ENCODE results near the gene LPXN.

Gene LPXN

GRCh38 chr11:58524232-58525036 lies 51.2 kb downstream of the LPXN start:
- DNase-seq (ENCODE audit: low read depth), result peak; percentile 13

GRCh38 chr11:58513747-58514367 lies 61.8 kb downstream of the LPXN start:
- no peak for DNase-seq (ENCODE audit: low read depth)

- DNase-seq (ENCODE audit: low read depth), result no peak
These were observed 64.0 kb downstream of the LPXN start for GRCh38 chr11:58511636-58512035.

DNA sequence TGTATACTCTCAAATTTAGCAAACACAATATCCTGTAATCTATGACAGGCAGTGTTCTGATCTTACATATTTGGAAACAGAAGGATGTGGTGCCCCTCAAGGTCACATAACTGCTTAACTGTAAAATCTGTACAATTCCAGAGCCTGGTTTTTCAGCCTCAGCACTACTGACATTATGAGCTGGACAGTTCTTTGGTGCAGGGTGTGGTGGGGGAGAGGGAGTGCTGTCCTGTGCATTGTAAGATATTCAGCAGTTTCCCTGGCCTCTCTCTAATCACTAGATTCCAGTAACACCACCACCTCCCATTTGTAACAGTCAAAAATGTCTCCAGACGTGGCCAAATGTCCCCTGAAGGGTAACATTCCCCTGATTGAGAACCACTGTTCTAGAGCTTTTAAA lies 65.9 kb downstream of the LPXN start:
- DNase-seq (ENCODE audit: low read depth), result no peak

- no peak for DNase-seq (ENCODE audit: low read depth)
These were observed 66.8 kb downstream of the LPXN start for GRCh38 chr11:58508814-58509213.

DNA sequence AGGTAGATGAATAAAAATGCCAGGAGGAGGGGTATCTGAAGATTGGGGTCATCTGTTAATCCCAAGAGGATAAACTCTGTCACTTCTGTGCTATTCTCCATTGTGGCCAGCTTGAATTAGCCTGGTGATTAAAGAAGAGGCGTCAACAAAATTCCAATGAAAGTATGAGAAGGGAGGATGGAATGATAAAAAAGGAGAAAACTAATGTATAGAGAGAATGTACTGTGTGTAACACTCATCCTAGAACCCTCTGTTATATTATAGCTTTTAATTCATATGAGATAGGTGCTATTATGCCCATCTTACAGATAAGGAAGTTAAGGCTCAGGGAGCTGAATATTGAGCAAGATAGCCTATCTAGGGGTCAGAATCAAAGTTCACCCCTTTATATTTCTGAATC lies 67.7 kb downstream of the LPXN start, which contains the start of gene OR5B21:
TSS of gene OR5B21 (minus strand) at position 101 of the 400 bp plus-strand sequence. CDS start at position 101, 0 bp downstream.
- no peak for DNase-seq (ENCODE audit: low read depth)

- DNase-seq (ENCODE audit: low read depth), result no peak
These were observed 68.3 kb downstream of the LPXN start for GRCh38 chr11:58507355-58507754.

- no peak for DNase-seq (ENCODE audit: low read depth)
These were observed 68.7 kb downstream of the LPXN start for GRCh38 chr11:58506935-58507334.

- DNase-seq (ENCODE audit: low read depth), result no peak
These were observed 69.8 kb downstream of the LPXN start for GRCh38 chr11:58505849-58506248.

DNA sequence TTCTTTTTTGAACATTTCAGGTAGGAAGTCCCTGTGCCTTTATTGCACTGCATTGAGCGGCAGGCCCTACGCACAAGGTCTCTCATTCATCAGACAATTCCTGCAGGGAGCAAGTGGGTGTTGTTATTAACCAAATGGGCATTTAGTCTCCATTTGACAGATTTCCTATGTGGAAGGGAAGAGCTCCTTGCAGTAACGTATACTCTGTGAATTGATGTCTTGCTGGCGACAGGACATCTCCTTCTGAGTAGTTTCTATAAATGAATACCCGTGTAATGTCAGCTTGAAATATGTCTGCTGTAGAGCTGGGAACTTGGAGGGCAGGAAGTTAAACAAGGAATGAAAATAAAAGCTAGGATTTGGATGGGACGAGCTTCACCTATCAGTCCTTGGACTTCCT lies 71.4 kb downstream of the LPXN start:
- no peak for DNase-seq (ENCODE audit: low read depth)

DNA sequence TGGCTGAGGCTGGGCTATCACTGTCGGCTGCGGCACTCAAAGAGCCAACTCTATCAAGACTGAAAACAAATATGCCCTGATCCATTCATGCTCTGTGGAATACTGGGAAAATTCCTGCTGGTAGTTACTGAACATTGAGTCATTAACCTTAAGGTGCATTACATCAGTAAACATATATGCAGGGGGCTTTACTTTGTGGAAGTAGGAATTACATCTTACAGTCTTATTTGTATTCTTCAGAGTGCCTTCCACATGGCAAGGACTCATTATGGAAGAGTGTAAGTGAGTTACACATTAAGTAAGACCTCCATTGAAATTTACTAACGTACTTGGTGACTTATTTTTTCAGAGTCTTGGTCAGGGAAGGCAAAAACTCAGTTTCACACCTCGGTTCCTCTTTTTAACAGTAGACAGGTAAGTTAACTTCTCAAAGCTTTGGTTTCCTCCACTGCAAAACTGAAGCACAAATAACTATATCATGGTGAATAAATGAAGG lies 72.2 kb downstream of the LPXN start:
- no peak for DNase-seq (ENCODE audit: low read depth)

GRCh38 chr11:58502004-58502403 lies 73.7 kb downstream of the LPXN start:
- DNase-seq (ENCODE audit: low read depth), result no peak

DNA sequence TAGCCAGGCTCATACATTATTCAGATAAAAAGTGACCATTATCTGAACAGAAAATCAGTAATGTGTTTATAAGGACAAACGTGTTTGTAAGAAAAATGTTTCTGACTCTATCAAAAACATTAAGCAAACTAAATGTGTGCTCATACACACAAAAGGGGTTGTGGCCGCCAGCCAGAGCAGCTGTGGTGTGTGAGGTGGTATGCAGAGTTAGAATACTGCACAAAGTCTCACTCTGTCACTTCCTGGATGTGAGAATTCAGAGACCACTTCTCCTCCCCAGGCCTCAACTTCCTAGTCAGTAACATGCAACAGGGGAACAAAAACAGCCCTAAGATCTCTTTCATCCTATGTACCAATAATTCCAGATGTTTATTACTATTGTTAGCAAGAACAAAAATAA lies 77.2 kb downstream of the LPXN start:
- no peak for DNase-seq (ENCODE audit: low read depth)

GRCh38 chr11:58497951-58498350 lies 77.7 kb downstream of the LPXN start:
- DNase-seq (ENCODE audit: low read depth), result no peak

DNA sequence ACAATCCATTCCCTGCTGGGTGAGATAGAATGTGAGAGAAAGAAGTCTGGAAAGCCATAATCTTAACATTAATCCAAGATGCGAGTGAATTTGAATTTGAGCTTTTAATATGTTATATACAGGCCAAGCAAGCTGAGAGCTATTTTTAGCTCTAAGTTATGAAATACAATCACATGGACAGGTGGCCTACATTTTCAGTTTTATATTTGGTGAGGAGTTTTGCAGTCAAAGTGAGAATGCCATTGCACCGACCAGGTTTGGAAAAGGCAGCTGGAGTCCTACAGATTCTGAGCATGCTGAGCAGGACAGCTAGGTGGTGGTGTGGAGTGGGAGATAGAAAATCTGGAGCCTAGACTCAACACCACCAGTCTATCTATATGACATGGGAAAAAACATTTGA lies 79.8 kb downstream of the LPXN start:
- DNase-seq (ENCODE audit: low read depth), result no peak

- DNase-seq (ENCODE audit: low read depth), result no peak
These were observed 81.6 kb downstream of the LPXN start for GRCh38 chr11:58494101-58494500.

GRCh38 chr11:58493676-58494075 lies 82.0 kb downstream of the LPXN start:
- no peak for DNase-seq (ENCODE audit: low read depth)

DNA sequence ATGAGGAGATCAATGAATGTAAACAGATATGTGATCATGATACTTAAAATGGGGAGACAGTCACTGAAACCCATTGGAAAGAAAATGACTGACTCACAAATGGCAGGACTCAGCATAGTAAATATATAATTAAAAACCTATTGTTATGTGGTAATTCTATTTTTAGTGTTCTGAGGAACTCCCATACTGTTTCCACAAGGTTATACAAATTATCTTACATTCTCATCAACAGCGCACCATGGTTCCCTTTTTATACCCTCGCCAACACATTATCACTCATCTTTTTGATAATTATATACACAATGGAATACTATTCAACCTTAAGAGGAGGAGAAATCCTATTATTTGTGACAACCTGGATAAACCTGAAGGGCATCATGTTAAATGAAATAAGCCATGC lies 84.8 kb downstream of the LPXN start:
- no peak for DNase-seq (ENCODE audit: low read depth)

DNA sequence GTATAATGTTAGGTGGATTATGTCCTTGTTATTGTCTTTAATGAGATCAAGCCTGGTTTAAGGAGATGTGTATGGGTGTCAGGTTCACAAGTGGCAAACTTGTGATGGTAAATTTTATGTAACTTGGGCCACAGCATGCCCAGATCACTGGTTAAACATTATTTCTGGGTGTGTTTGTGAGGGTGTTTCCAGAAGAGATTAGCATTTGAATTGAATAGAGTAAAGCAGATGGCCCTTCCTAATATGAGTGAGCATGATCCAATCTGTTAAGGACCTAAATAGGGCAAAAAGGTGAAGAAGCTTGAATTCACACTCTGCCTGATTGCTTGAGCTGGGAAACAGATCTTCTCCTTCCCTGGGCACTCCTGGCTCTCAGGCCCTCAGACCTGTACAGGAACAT lies 88.5 kb downstream of the LPXN start:
- no peak for DNase-seq (ENCODE audit: low read depth)

DNA sequence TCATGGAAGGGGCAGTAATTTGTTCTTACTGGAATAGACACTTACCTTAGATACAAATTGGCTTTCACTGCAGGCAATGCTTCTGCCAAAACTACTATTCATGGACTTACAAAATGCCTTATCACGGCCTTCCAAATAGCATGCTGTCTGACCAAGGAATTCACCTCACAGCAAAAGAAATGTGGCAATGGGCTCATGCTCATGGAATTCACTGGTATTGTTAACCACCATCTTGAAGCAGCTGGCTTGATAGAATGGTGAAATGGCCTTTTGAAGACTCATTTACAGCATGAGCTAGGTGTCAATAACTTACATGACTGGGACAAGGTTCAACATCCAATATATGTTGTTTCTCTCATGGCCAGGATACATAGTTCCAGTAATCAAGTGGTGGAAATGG lies 89.7 kb downstream of the LPXN start:
- DNase-seq (ENCODE audit: low read depth), result no peak

All from activated T-helper 9 cell treated with anti-CD3 and anti-CD28 coated beads, Interleukin-2, amount 50 U/mL, for 16 hours (primary cell).